HUES48 (cell line): ENCODE measurements around the gene EPN1.

Experiments used
- H3K27ac ChIP-seq: one replicate; pipeline ENCODE4 v1.7.0; 2013; ENCODE audit warnings: low read depth, low read length, inconsistent platforms
- H3K27me3 ChIP-seq: 2 replicates; pipeline ENCODE4 v1.6.1; 2013; ENCODE audit warnings: mild to moderate bottlenecking, low read length; ENCODE audit not compliant: control insufficient read depth, insufficient read depth
- H3K36me3 ChIP-seq: 2 replicates; pipeline ENCODE4 v1.6.1; 2013; ENCODE audit warnings: low read length; ENCODE audit not compliant: control insufficient read depth, insufficient read depth
- H3K4me1 ChIP-seq: 2 replicates; pipeline ENCODE4 v1.6.1; 2013; ENCODE audit warnings: mild to moderate bottlenecking, low read length; ENCODE audit not compliant: control insufficient read depth, insufficient read depth
- H3K4me3 ChIP-seq: 2 replicates; pipeline ENCODE4 v1.5.1; 2013; ENCODE audit warnings: mild to moderate bottlenecking, low read depth, low read length
- H3K9ac ChIP-seq: 2 replicates; pipeline ENCODE4 v1.6.1; 2013; ENCODE audit warnings: mild to moderate bottlenecking, low read depth, low read length, moderate library complexity
- H3K9me3 ChIP-seq: 2 replicates; pipeline ENCODE4 v1.6.1; 2013; ENCODE audit warnings: low read length; ENCODE audit not compliant: control insufficient read depth, insufficient read depth

EPN1 gene

GRCh38 chr19:55697069-55697440 lies 22.0 kb downstream of the EPN1 start:
- Histone ChIP-seq H3K9ac (no peak overlapping the region), H3K4me3 (no peak overlapping the region), H3K27ac (no peak overlapping the region), H3K36me3 (peaks cover 44% of the 10 kb centered on the region), H3K9me3 (no peaks in the 10 kb centered on the region), H3K4me1 (no peaks in the 10 kb centered on the region), H3K27me3 (no peaks in the 10 kb centered on the region)

- H3K4me1 ChIP-seq = no peaks in the 10 kb centered on the region
- no peak overlapping the region for H3K27ac ChIP-seq
- H3K9ac ChIP-seq = no peak overlapping the region
- no peak overlapping the region for H3K4me3 ChIP-seq
- H3K36me3 ChIP-seq = peaks cover 44% of the 10 kb centered on the region
- no peaks in the 10 kb centered on the region for H3K9me3 ChIP-seq
- no peaks in the 10 kb centered on the region for H3K27me3 ChIP-seq
Measured at GRCh38 chr19:55697698-55698097, 22.7 kb downstream of the EPN1 start.

DNA sequence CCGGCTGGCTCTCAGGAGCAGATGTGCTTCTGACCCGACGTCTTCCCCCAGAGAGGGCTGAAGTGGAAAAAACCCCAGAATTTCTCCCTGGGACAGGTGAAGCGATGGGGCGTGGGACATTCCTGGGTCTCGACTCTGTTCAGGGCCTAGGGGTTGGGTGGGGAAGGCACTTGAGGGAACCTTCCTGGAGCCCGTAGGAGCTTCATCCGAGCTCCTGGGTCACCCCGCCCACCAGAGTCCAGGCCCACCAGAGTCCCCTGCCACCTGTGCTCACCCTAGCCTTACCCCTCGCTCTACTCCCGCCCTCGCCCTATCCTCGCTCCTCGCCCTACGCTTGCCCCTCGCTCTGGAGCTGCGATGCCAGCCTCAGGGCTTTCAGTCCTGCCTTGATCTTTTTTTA lies 23.2 kb downstream of the EPN1 start:
- H3K36me3 ChIP-seq = peaks cover 39% of the 10 kb centered on the region
- no peak overlapping the region for H3K4me3 ChIP-seq
- H3K9me3 ChIP-seq = no peaks in the 10 kb centered on the region
- H3K27me3 ChIP-seq = no peaks in the 10 kb centered on the region
- H3K4me1 ChIP-seq = no peaks in the 10 kb centered on the region
- H3K9ac ChIP-seq = no peak overlapping the region
- no peak overlapping the region for H3K27ac ChIP-seq

DNA sequence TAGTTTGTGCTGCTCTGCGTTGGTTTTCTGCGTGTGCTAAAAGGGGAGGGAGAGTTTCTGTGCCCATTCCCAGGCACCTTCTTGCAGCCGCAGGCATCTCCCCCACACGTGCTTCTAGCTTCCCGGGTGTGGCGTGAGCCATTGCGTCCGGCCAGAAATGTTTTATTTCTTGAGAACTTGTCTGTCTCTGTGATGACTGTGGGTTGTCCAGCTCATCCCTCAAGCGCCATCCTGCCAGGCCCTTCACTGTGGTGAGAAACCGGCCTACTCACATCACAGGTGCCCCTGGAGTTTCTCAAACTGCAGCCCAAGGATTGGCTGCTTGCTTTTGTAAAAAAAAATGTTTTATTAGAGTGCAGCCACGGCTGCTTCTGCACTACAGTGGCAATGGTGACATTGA lies 24.2 kb downstream of the EPN1 start:
- Histone ChIP-seq H3K4me3 (no peak overlapping the region), H3K4me1 (no peaks in the 10 kb centered on the region), H3K9me3 (peaks cover 3% of the 10 kb centered on the region; the same call in 1 of the 2 replicates), H3K27ac (no peak overlapping the region), H3K27me3 (no peaks in the 10 kb centered on the region), H3K9ac (no peak overlapping the region), H3K36me3 (peaks cover 31% of the 10 kb centered on the region)

DNA sequence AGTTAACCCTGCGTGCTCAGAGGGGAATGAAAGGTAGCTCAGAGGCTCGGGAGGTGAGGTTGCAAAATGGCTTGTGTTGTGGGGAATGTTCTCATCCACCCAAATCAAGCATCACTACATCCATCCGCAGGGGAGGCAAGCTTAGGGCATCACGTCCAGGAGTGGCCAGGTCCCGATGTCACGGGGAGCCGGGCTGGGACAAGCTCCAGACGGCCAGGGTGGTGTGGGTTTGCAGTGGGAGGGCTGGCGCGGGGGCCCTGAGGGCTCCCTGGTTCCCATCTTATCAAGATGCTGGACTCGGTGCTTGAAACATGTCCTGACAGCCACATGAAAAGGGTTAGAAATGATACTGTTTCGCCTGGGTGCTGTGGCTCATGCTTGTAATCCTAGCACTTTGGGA lies 25.8 kb downstream of the EPN1 start:
- no peak overlapping the region for H3K4me3 ChIP-seq
- H3K9ac ChIP-seq = no peak overlapping the region
- H3K27ac ChIP-seq = no peak overlapping the region
- no peaks in the 10 kb centered on the region for H3K27me3 ChIP-seq
- peaks cover 19% of the 10 kb centered on the region for H3K36me3 ChIP-seq
- no peaks in the 10 kb centered on the region for H3K4me1 ChIP-seq
- peaks cover 12% of the 10 kb centered on the region for H3K9me3 ChIP-seq

DNA sequence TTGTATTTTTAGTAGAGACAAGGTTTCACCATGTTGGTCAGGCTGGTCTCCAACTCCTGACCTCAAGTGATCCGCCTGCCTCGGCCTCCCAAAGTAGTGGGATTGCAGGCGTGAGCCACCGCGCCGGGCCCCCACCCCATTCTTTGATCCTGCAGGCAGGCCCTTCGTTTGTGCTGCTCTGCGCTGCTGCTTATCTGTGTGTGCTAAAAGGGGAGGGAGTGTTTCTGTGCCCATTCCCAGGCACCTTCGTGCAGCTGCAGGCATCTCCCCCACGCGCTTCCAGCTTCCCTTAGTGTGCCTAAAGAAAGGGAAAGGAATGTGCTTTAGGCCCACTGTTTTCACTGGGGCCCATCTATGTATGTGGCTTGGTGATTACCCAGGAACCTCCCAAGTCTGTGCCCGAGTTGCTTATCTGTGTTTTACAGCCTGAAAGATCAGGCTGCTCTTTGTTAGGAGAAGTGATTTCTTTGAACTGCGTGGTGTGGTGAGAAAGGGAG lies 27.2 kb downstream of the EPN1 start:
- no peaks in the 10 kb centered on the region for H3K4me1 ChIP-seq
- no peaks in the 10 kb centered on the region for H3K27me3 ChIP-seq
- no peak overlapping the region for H3K27ac ChIP-seq
- H3K9me3 ChIP-seq = peaks cover 12% of the 10 kb centered on the region
- peaks cover 12% of the 10 kb centered on the region for H3K36me3 ChIP-seq
- H3K4me3 ChIP-seq = no peak overlapping the region
- H3K9ac ChIP-seq = no peak overlapping the region

GRCh38 chr19:55703790-55704215 lies 28.8 kb downstream of the EPN1 start:
- Histone ChIP-seq H3K4me1 (no peaks in the 10 kb centered on the region), H3K9me3 (peaks cover 13% of the 10 kb centered on the region), H3K4me3 (no peak overlapping the region), H3K36me3 (peaks cover 5% of the 10 kb centered on the region; the same call in 1 of the 2 replicates), H3K9ac (no peak overlapping the region), H3K27me3 (no peaks in the 10 kb centered on the region), H3K27ac (no peak overlapping the region)

GRCh38 chr19:55704494-55705245 lies 29.6 kb downstream of the EPN1 start:
- no peaks in the 10 kb centered on the region for H3K27me3 ChIP-seq
- H3K9ac ChIP-seq = no peak overlapping the region

DNA sequence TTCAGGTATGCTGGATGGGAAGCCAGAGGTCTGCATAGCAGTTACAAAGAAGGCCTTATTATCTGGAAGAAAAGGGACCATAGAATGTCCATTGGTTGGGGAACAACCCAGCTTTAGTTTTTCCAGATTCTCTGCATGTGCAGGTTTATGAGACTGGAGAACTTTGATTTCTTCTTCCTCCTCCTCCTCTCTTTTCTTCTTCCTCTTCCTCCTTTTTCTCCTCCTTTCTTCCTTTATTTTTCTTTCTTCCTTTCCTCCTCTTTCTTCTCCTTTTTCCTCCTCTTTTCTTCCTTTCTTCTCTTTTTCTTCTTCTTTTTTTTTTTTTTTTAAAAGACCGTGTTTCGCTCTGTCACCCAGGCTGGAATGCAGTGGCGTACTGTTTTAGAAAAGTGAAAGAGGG lies 30.9 kb downstream of the EPN1 start:
- Histone ChIP-seq H3K27ac (no peak overlapping the region), H3K9ac (no peak overlapping the region), H3K36me3 (no peaks in the 10 kb centered on the region), H3K4me1 (no peaks in the 10 kb centered on the region), H3K27me3 (no peaks in the 10 kb centered on the region), H3K9me3 (peaks cover 16% of the 10 kb centered on the region), H3K4me3 (no peak overlapping the region)

More at GRCh38 chr19:55704494-55705245, 29.6 kb downstream of the EPN1 start:
- Histone ChIP-seq H3K36me3 (no peaks in the 10 kb centered on the region; the same call in 1 of the 2 replicates), H3K4me3 (no peak overlapping the region), H3K27ac (no peak overlapping the region), H3K9me3 (peaks cover 16% of the 10 kb centered on the region), H3K4me1 (no peaks in the 10 kb centered on the region)

GRCh38 chr19:55711719-55712118 lies 36.7 kb downstream of the EPN1 start:
- Histone ChIP-seq H3K9ac (no peak overlapping the region), H3K9me3 (peaks cover 48% of the 10 kb centered on the region), H3K27ac (no peak overlapping the region), H3K4me1 (no peaks in the 10 kb centered on the region), H3K36me3 (no peaks in the 10 kb centered on the region), H3K27me3 (no peaks in the 10 kb centered on the region), H3K4me3 (no peak overlapping the region)

DNA sequence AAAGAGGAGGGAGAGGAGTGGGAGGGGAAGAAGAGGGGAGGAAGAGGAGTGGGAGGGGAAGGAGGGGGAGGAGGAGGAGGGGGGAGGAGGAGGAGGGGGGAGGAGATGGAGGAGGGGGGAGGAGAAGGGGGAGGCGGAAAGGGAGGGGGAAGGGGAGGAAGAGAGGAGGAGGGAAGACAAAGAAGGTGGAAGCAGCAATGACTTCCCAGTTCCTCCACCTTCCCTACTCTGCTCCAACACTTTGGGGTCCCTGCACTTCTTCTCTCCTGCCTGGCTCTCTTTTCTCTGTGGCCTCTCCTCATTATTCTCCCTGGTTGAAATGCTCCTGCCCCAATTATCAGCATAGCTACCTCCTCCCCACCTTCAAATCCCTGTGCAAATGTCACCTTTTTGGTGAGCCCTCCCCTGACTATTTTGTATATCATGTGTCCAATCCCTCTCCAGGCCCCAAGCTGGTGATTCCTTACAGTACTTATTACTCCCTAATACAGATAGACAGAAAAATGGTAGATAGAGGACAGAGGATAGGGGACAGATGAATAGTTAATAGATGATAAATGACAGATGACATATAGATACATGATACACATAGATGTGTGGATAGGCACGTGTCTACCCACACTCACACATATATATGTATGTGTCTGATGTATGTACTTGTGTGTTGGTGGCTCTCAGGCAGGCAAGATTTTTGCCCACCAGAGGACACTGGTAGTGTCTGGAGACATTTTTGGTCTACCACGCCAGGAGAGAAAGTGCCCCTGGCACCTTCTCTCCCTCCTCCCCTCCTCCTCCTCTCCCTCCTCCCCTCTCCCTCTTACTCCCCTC lies 38.0 kb downstream of the EPN1 start:
- Histone ChIP-seq H3K27ac (no peak overlapping the region), H3K36me3 (no peaks in the 10 kb centered on the region), H3K27me3 (no peaks in the 10 kb centered on the region), H3K4me1 (no peaks in the 10 kb centered on the region), H3K9me3 (peaks cover 59% of the 10 kb centered on the region), H3K4me3 (no peak overlapping the region), H3K9ac (no peak overlapping the region)
